Activated T-cell treated with anti-CD3 and anti-CD28 coated beads, Interleukin-2, amount 50 U/mL, for 4 hours (primary cell): ENCODE data around the gene KIAA1958. TPM values are rescaled to one million over a fixed set of nuclear protein-coding genes. Genes with fewer than 3 reads are reported as not detected.

Experiments
- ATAC-seq, 2 donors: fragments of 200-7000 bp; cut with Tn5 transposase; one replicate each; pipeline ENCODE4 v1.10.0; 2021
- DNase-seq: peaks from one replicate; pipeline ENCODE4 v3.0.0-alpha.2; 2020
- H3K27me3 Mint-ChIP-seq: one replicate; pipeline ENCODE4 v1.8.0; 2021; ENCODE audit warnings: low read depth, mixed read lengths
- H3K36me3 Mint-ChIP-seq: one replicate; pipeline ENCODE4 v1.8.0; 2022; ENCODE audit warnings: mixed read lengths; ENCODE audit not compliant: insufficient read depth
- H3K4me1 Mint-ChIP-seq: one replicate; pipeline ENCODE4 v1.8.0; 2021; ENCODE audit warnings: low read depth, mixed read lengths
- H3K4me3 Mint-ChIP-seq: one replicate; pipeline ENCODE4 v1.8.0; 2021; ENCODE audit warnings: mild to moderate bottlenecking, moderate library complexity, mixed read lengths
- H3K9me3 Mint-ChIP-seq: one replicate; pipeline ENCODE4 v1.8.0; 2021; ENCODE audit warnings: mixed read lengths
- total RNA-seq, 3 donors: library from RNA; stranded (reverse); gene quantifications; one replicate each; pipeline ENCODE4 v1.2.1, GENCODE V29; 2021

Gene KIAA1958
- total RNA-seq, 3 donors from 2014 or later = 4.7 to 6.9 (median 6.7) TPM

DNA sequence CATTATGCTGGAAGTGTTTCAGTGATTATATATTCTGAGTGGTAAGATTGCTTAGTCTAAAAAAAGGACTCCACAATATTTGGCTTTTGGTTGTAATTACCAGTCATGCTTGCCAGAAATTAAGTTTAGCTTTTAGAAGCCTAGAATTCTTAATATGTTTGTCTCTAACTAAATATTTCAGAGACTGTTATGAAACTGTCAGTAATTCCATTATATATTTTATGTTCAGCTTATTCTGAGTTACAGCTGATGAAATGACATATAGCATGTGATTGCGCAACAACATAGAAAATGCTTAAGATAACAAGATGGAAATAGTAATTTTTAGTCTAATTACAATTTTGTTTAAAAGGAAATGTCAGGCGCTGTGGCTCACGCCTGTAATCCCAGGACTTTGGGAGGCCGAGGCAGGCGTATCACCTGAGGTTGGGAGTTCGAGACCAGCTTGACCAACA is 44.2 kb downstream of the KIAA1958 start:
- no peaks in the 10 kb centered on the region for H3K36me3 Mint-ChIP-seq
- ATAC-seq (no peak), DNase-seq (no peak)
- H3K27me3 Mint-ChIP-seq = no peaks in the 10 kb centered on the region
- no peak overlapping the region for H3K4me3 Mint-ChIP-seq
- peaks cover 8% of the 10 kb centered on the region for H3K4me1 Mint-ChIP-seq
- no peaks in the 10 kb centered on the region for H3K9me3 Mint-ChIP-seq

DNA sequence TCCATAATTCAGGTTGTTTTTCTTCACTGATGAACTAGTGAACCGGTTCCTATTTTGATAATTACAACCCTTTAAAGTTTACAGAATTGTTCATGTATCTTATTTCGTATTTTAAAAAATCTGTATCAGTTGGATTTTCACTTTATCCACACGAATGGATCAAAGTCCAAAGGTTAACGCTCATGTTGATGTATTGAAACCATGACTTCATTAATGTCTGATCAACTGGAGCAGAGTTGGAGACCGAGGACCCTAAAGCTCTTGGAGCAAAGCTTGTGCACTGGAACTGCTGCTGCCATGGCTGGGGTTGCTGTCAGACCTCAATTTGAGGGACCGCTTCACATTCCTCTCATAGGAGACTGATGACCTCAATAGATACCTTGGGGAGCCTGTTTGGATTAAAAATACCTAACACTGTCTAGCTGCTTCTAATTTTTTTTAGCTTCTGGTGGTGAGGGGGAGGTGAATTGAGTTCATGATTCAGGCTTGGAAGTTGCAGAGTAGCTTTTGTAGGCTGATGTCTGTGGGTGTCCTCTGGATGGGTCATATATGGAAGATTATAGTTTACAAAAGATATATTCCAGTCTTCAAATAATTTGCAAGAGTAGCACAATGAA is 45.1 kb downstream of the KIAA1958 start:
- DNase-seq = no peak
- Mint-ChIP-seq H3K4me1 (peaks cover 9% of the 10 kb centered on the region), H3K4me3 (no peak overlapping the region), H3K27me3 (no peaks in the 10 kb centered on the region), H3K36me3 (no peaks in the 10 kb centered on the region), H3K9me3 (no peaks in the 10 kb centered on the region)
- ATAC-seq = no peak

- H3K9me3 Mint-ChIP-seq = no peaks in the 10 kb centered on the region
- no peak for ATAC-seq
- peaks cover 9% of the 10 kb centered on the region for H3K4me1 Mint-ChIP-seq
- H3K4me3 Mint-ChIP-seq = no peak overlapping the region
- DNase-seq = no peak
- H3K36me3 Mint-ChIP-seq = no peaks in the 10 kb centered on the region
- no peaks in the 10 kb centered on the region for H3K27me3 Mint-ChIP-seq
Observed at GRCh38 chr9:112532427-112532826, 45.8 kb downstream of the KIAA1958 start.

GRCh38 chr9:112533660-112534059 is 47.0 kb downstream of the KIAA1958 start:
- Mint-ChIP-seq H3K9me3 (no peaks in the 10 kb centered on the region), H3K36me3 (peaks cover 3% of the 10 kb centered on the region), H3K4me1 (peaks cover 9% of the 10 kb centered on the region), H3K27me3 (no peaks in the 10 kb centered on the region), H3K4me3 (no peak overlapping the region)
- DNase-seq (no peak), ATAC-seq (no peak)

DNA sequence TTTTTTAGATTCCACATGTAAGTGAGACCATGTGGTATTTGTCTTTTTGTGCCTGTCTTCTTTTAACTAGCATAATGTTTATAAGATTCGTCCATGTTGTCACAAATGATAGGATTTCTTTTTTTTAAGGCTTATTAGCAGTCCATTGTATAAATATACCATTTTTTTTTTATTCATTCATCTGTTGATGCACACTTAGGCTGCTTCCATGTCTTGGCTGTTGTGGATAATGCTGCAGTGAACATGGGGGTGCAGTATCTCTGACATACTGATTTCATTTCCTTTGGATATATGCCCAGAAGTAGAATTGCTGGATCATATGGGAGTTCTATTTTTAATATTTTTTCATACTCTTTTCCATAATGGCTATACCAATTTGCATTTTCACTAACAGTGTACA is 48.7 kb downstream of the KIAA1958 start:
- ATAC-seq = no peak

DNA sequence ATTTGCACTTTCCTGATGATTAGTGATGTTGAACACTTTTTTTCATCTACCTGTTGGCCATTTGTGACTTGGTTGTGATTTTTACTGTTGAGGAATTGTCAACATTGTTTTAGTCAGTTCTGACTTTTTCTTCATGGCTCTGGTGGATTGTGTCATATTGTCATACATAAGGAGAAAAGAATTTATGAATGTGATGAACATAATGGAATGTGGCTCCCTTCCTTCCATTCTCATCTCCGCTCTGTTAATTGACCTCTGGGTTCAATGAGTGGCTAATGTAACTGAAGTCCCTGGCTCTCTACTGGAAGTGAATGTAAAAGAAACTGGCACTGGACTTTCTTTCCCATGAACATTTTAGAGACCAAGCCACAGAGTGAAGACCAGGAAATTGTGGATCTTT is 49.2 kb downstream of the KIAA1958 start:
- Mint-ChIP-seq H3K36me3 (peaks cover 3% of the 10 kb centered on the region), H3K4me1 (peaks cover 9% of the 10 kb centered on the region), H3K27me3 (no peaks in the 10 kb centered on the region), H3K9me3 (no peaks in the 10 kb centered on the region), H3K4me3 (no peak overlapping the region)
- no peak for ATAC-seq
- DNase-seq = no peak

More for the DNA sequence above, 48.7 kb downstream of the KIAA1958 start:
- H3K9me3 Mint-ChIP-seq = no peaks in the 10 kb centered on the region
- no peak for DNase-seq
- peaks cover 9% of the 10 kb centered on the region for H3K4me1 Mint-ChIP-seq
- H3K27me3 Mint-ChIP-seq = no peaks in the 10 kb centered on the region
- H3K4me3 Mint-ChIP-seq = no peak overlapping the region
- peaks cover 3% of the 10 kb centered on the region for H3K36me3 Mint-ChIP-seq

DNA sequence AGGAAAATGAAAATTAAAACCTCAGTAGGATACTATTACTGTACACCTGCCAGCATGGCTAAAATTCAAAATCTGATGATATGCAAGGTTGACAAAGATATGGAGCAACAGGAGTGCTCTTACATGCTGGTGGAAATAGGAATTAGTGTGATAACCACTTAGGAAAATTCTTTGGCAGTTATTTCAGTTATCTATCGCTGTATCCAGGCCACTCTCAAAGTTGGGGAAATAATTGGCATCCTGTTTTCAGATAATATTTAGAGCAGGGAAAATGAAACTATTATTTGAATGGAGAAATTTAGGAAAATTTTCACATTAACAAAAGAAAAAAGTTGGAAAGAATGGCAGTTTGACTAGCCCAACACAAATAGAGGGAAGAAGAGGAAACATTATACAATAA is 50.9 kb downstream of the KIAA1958 start:
- Mint-ChIP-seq H3K9me3 (no peaks in the 10 kb centered on the region), H3K36me3 (peaks cover 3% of the 10 kb centered on the region), H3K4me3 (no peak overlapping the region)

GRCh38 chr9:112540800-112541199 is 54.2 kb downstream of the KIAA1958 start:
- H3K9me3 Mint-ChIP-seq = no peaks in the 10 kb centered on the region
- H3K27me3 Mint-ChIP-seq = no peaks in the 10 kb centered on the region
- ATAC-seq = no peak
- H3K4me3 Mint-ChIP-seq = no peak overlapping the region
- peaks cover 3% of the 10 kb centered on the region for H3K36me3 Mint-ChIP-seq
- no peak for DNase-seq
- peaks cover 4% of the 10 kb centered on the region for H3K4me1 Mint-ChIP-seq

More for the DNA sequence above, 50.9 kb downstream of the KIAA1958 start:
- ATAC-seq (no peak), DNase-seq (no peak)
- Mint-ChIP-seq H3K27me3 (no peaks in the 10 kb centered on the region), H3K4me1 (peaks cover 9% of the 10 kb centered on the region)

DNA sequence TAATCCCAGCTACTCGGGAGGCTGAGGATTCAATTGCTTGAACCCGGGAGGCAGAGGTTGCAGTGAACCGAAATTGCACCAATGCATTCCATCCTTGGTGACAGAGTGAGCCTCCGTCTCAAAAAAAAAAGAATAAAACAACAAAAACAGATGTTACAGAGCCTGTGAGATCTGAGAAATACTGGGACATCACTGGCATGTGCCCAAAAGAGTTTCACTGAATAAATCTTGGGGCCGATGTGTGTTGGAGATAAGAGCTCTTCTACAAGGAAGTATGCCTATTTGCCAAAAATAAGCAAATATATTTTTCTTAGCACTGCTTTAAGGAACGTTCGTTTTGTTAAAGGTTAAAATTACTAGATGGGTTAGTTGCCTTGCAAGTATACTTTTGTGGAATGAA is 55.1 kb downstream of the KIAA1958 start:
- no peak for DNase-seq
- H3K36me3 Mint-ChIP-seq = peaks cover 3% of the 10 kb centered on the region
- H3K4me1 Mint-ChIP-seq = peaks cover 10% of the 10 kb centered on the region
- H3K9me3 Mint-ChIP-seq = no peaks in the 10 kb centered on the region
- H3K4me3 Mint-ChIP-seq = no peak overlapping the region
- ATAC-seq = no peak
- H3K27me3 Mint-ChIP-seq = no peaks in the 10 kb centered on the region

GRCh38 chr9:112542593-112543292 is 56.1 kb downstream of the KIAA1958 start:
- no peak for ATAC-seq
- H3K4me3 Mint-ChIP-seq = no peak overlapping the region
- no peaks in the 10 kb centered on the region for H3K27me3 Mint-ChIP-seq
- H3K36me3 Mint-ChIP-seq = no peaks in the 10 kb centered on the region
- no peaks in the 10 kb centered on the region for H3K9me3 Mint-ChIP-seq
- DNase-seq = no peak
- peaks cover 11% of the 10 kb centered on the region for H3K4me1 Mint-ChIP-seq

- Mint-ChIP-seq H3K4me1 (peaks cover 11% of the 10 kb centered on the region), H3K36me3 (no peaks in the 10 kb centered on the region), H3K4me3 (no peak overlapping the region), H3K9me3 (no peaks in the 10 kb centered on the region), H3K27me3 (no peaks in the 10 kb centered on the region)
- ATAC-seq (no peak), DNase-seq (no peak)
Observed at GRCh38 chr9:112544477-112544876, 57.9 kb downstream of the KIAA1958 start.

GRCh38 chr9:112545237-112545636 is 58.6 kb downstream of the KIAA1958 start:
- Mint-ChIP-seq H3K9me3 (no peaks in the 10 kb centered on the region), H3K4me3 (no peak overlapping the region), H3K4me1 (peaks cover 11% of the 10 kb centered on the region), H3K36me3 (no peaks in the 10 kb centered on the region), H3K27me3 (no peaks in the 10 kb centered on the region)
- no peak for ATAC-seq
- no peak for DNase-seq

DNA sequence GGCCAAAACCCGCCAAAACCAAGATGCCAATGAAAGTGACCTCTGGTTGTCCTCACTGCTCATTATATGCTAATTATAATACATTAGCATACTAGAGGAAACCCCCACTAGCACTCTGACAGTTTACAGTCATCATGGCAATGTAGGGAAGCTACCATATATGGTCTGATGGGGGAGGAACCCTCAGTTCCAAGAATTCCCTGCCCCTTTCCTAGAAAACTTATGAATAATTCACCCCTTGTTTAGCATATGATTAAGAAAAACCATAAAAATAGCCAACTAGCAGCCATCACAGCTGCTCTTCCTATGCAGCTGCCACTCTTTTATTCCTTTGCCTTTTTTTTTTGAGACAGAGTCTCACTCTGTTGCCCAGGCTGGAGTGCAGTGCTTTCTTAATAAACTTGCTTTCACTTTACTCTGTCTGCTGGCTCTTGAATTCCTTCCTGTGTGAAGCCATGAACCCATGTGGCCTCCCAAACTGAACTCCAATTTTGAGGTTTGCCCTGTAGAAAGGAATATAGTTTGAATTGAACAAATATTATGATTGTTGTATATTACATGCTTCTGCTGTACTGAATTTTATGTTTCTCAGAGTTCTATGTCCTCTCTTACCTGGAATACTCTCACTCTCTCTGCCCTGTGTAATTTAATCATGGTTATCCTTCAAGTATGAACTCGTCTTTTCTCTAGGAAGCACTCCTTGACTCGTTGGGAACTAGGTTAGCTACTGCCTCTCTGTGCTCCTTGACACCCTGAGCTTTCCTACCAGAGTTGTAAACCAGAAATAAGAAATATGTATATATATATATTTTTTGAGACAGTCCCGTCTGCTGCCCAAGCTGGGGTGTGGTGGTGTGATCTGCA is 59.8 kb downstream of the KIAA1958 start:
- H3K4me1 Mint-ChIP-seq = peaks cover 11% of the 10 kb centered on the region
- ATAC-seq (peak; percentile 48 to 62), DNase-seq (no peak)
- no peaks in the 10 kb centered on the region for H3K36me3 Mint-ChIP-seq
- no peaks in the 10 kb centered on the region for H3K9me3 Mint-ChIP-seq
- no peak overlapping the region for H3K4me3 Mint-ChIP-seq
- no peaks in the 10 kb centered on the region for H3K27me3 Mint-ChIP-seq

GRCh38 chr9:112548051-112548440 is 61.4 kb downstream of the KIAA1958 start:
- DNase-seq (no peak), ATAC-seq (no peak)
- H3K9me3 Mint-ChIP-seq = no peaks in the 10 kb centered on the region
- peaks cover 11% of the 10 kb centered on the region for H3K4me1 Mint-ChIP-seq
- H3K36me3 Mint-ChIP-seq = no peaks in the 10 kb centered on the region
- H3K27me3 Mint-ChIP-seq = no peaks in the 10 kb centered on the region
- H3K4me3 Mint-ChIP-seq = no peak overlapping the region
